Activated CD8-positive, alpha-beta memory T cell treated with anti-CD3 and anti-CD28 coated beads, Interleukin-2, amount 50 U/mL, for 24 hours (primary cell): ENCODE data around the gene SIAH1.
A peak's percentile ranks its signal among the peaks of the same experiment; 100 is the strongest.
"Not testable (repeated sequence)": the region's sequence is repeated elsewhere in the genome, so short reads cannot be mapped to it uniquely, and the experiment has no call there.

Experiments used
- DNase-seq: peaks from one replicate; pipeline ENCODE4 v3.0.0-alpha.2; 2020; ENCODE audit errors: extremely low read depth

The SIAH1 gene

GRCh38 chr16:48385253-48386150 is at the start of gene SIAH1:
Gene SIAH1 (minus strand): TSS chr16:48385413. CDS start chr16:48362428, 22,985 bp downstream.
- DNase-seq, result peak; percentile 59

GRCh38 chr16:48434653-48435317 is 49.6 kb upstream of the SIAH1 start:
- no peak for DNase-seq

GRCh38 chr16:48433850-48434530 is 48.8 kb upstream of the SIAH1 start:
- no peak for DNase-seq

- DNase-seq, result no peak
Measured at GRCh38 chr16:48433116-48433849, 48.1 kb upstream of the SIAH1 start.

- no peak for DNase-seq
Measured at GRCh38 chr16:48432136-48432535, 46.9 kb upstream of the SIAH1 start.

GRCh38 chr16:48430890-48431289 is 45.7 kb upstream of the SIAH1 start:
- no peak for DNase-seq

- DNase-seq, result no peak
Measured at GRCh38 chr16:48426244-48427141, 41.3 kb upstream of the SIAH1 start.

- DNase-seq, result no peak
Measured at GRCh38 chr16:48422537-48422936, 37.3 kb upstream of the SIAH1 start.

- DNase-seq, result no peak
Measured at GRCh38 chr16:48421741-48422140, 36.5 kb upstream of the SIAH1 start.

GRCh38 chr16:48420437-48420836 is 35.2 kb upstream of the SIAH1 start:
- DNase-seq, result no peak

- not testable (repeated sequence) for DNase-seq
Measured at GRCh38 chr16:48416617-48417016, 31.4 kb upstream of the SIAH1 start.

- no peak for DNase-seq
Measured at GRCh38 chr16:48413272-48413671, 28.1 kb upstream of the SIAH1 start.

- no peak for DNase-seq
Measured at GRCh38 chr16:48409839-48410632, 24.8 kb upstream of the SIAH1 start.

- no peak for DNase-seq
Measured at GRCh38 chr16:48408688-48409087, 23.5 kb upstream of the SIAH1 start.

GRCh38 chr16:48405907-48406306 is 20.7 kb upstream of the SIAH1 start:
- no peak for DNase-seq

GRCh38 chr16:48405153-48405552 is 19.9 kb upstream of the SIAH1 start:
- no peak for DNase-seq

GRCh38 chr16:48402547-48402946 is 17.3 kb upstream of the SIAH1 start:
- DNase-seq, result not testable (repeated sequence)

GRCh38 chr16:48395375-48395774 is 10.2 kb upstream of the SIAH1 start:
- no peak for DNase-seq

- DNase-seq, result no peak
Measured at GRCh38 chr16:48394355-48394703, 9.1 kb upstream of the SIAH1 start.
